ENCODE data around the gene LYZL6.
"Not testable (repeated sequence)": the region's sequence is repeated elsewhere in the genome, so short reads cannot be mapped to it uniquely, and the experiment has no call there.

The LYZL6 gene

DNA sequence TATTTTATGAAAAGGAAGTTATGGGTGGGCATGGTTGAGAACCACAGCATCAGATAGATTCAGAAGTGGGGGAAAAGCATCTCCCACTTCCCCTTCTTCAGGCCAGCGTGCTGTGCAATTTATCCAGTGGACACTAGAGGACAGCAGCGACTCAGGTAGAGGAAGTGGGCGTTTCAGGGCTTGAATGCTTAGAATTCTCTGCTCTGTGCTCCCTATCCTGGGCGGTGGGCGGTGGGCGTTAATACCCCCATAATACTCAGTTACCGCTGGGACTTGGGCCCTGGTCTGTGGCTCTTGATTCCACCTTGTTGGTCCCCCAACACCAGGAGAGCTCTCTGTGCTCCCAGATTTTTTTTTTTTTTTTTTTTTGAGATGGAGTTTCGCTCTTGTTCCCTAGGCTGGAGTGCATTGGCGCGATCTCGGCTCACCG, 3.7 kb upstream of the LYZL6 start:
- no peak for DNase-seq (ENCODE audit: extremely low read depth, low read depth)
- TF ChIP-seq, protein P1, sequence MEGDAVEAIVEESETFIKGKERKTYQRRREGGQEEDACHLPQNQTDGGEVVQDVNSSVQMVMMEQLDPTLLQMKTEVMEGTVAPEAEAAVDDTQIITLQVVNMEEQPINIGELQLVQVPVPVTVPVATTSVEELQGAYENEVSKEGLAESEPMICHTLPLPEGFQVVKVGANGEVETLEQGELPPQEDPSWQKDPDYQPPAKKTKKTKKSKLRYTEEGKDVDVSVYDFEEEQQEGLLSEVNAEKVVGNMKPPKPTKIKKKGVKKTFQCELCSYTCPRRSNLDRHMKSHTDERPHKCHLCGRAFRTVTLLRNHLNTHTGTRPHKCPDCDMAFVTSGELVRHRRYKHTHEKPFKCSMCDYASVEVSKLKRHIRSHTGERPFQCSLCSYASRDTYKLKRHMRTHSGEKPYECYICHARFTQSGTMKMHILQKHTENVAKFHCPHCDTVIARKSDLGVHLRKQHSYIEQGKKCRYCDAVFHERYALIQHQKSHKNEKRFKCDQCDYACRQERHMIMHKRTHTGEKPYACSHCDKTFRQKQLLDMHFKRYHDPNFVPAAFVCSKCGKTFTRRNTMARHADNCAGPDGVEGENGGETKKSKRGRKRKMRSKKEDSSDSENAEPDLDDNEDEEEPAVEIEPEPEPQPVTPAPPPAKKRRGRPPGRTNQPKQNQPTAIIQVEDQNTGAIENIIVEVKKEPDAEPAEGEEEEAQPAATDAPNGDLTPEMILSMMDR (IDR thresholded peaks at IDR 0.05; ENCODE audit: low read depth, low read length) = peak; percentile 68

GRCh38 chr17:35944151-35944550, 638 bp upstream of the LYZL6 start:
- TF ChIP-seq, protein P1 (IDR thresholded peaks at IDR 0.05; ENCODE audit: low read depth, low read length) = no peak
- no peak for DNase-seq (ENCODE audit: extremely low read depth, low read depth)

- DNase-seq (ENCODE audit: extremely low read depth, low read depth) = no peak
- TF ChIP-seq, protein P1 (IDR thresholded peaks at IDR 0.05; ENCODE audit: low read depth, low read length) = no peak
These were observed 826 bp downstream of the LYZL6 start for GRCh38 chr17:35942588-35943186.

GRCh38 chr17:35938492-35938891, 5.0 kb downstream of the LYZL6 start:
- DNase-seq (ENCODE audit: extremely low read depth, low read depth) = not testable (repeated sequence)

DNA sequence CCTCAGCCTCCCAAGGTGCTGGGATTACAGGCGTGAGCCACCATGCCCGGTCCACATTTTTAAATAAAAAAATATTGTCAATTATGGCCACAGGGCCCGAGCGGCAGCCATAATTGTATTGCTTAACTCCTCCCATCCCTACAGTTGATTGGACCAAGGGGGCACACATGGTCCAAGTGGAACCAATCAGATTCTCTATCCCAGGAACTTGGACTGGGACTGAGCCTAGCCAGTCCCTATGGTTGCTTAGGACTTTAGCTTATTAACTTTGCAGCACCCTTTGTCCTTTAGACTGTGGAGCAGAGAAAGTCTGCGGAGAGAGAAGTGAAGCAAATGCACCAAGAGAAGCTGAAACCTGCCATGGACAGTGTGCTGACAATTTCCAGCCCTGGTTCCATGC, 7.5 kb downstream of the LYZL6 start:
- TF ChIP-seq, protein P1 (IDR thresholded peaks at IDR 0.05; ENCODE audit: low read depth, low read length) = no peak
- DNase-seq (ENCODE audit: extremely low read depth, low read depth) = no peak

DNA sequence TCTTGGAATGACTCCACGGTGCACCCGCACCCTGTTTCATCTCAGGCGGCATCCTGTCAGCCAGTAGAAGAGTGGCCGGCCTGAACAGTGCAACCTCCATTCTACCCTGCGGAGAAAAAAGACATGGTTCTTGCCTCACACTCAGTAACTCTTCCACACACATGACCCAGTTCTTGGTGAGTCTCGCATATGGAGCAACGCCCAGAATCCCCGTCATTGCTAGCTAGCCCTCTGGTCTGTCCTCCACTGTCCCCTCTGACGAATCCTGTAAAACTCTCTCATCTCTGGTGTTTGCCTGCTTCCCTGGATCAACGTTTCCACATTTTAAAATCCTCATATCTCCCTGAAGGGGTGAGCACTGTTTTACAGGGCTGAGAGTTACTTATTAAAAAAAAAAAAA, 8.8 kb downstream of the LYZL6 start:
- no peak for DNase-seq (ENCODE audit: extremely low read depth, low read depth)
- TF ChIP-seq, protein P1 (IDR thresholded peaks at IDR 0.05; ENCODE audit: low read depth, low read length) = no peak

- TF ChIP-seq, protein P1 (IDR thresholded peaks at IDR 0.05; ENCODE audit: low read depth, low read length) = no peak
- DNase-seq (ENCODE audit: extremely low read depth, low read depth) = no peak
These were observed 10.9 kb downstream of the LYZL6 start for GRCh38 chr17:35932586-35932985.

DNA sequence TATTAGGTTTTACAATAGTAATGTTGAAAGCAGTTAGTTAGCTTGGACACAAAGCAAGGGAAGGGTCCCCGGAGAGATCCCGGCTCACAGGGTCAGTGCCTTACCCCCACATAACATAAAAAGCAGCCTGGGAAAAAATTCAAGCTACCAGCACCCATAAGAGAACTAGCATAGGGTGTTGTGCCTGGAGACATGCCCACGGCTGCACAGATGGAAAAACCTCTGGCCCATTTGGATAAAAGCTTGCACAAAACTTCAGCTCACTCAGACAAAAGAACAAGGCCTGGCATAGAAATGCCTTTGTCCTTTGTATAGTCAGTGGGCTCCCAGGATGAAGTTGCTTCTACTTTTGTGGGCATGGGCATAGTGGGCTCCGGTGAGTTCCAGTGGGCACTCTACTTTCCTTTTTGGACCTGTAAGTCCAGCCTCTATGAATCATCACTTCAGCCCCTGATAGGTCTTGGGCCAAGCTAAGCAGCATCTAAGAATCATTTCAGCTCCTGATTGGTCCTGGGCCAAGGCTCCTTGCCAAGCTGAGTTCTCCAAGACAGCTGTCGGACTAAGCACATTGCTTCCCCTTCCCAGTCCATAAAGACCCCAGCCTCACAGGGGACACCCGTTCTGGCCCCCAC, 11.6 kb downstream of the LYZL6 start:
- no peak for DNase-seq (ENCODE audit: extremely low read depth, low read depth)
- TF ChIP-seq, protein P1 (IDR thresholded peaks at IDR 0.05; ENCODE audit: low read depth, low read length) = no peak

Data from AG09319 (cell line).